Stimulated activated CD8-positive, alpha-beta memory T cell treated with anti-CD3 and anti-CD28 coated beads, Interleukin-15, amount 100 ng/mL, for 4 hours (primary cell): ENCODE results near the gene SLC35E1.
"Not testable (repeated sequence)": the region's sequence is repeated elsewhere in the genome, so short reads cannot be mapped to it uniquely, and the experiment has no call there.

Experiments
- DNase-seq, 2 donors: peaks; one replicate each; pipeline ENCODE4 v3.0.0-alpha.2; 2020; ENCODE audit warnings: low read depth in 2 of 2

SLC35E1 gene

DNA sequence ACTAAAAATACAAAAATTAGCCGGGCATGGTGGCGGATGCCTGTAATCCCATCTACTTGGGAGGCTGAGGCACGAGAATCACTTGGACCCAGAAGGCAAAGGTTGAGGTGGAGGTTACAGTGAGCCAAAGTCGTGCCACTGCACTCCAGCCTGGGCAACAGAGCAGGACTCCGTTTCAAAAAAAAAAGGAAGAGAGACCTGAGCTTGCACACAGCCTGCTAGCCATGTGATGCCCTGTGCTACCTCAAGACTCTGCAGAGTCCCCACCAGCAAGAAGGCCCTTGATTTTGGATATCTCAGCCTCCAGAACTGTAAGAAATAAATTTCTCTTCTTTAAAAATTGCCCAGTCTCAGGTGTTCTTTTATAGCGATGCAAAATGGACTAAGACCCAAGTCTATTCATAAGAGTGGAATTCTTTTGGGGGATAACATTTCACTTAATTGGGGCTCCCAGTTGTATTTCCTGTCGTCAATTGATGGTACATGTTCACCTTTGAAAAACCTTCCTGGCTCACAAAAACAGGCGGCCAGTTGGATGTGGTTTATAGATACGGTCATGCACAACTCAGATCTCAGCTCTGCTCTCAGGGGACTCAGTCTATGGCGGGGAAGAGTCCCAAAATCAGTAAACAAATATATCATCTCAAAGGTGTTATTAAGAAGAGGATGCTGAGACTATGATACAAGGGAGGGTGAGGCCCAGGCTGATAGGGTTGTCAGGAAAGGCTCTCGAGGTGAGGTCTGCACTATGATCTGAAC lies 27.6 kb downstream of the SLC35E1 start:
- no peak for DNase-seq

DNA sequence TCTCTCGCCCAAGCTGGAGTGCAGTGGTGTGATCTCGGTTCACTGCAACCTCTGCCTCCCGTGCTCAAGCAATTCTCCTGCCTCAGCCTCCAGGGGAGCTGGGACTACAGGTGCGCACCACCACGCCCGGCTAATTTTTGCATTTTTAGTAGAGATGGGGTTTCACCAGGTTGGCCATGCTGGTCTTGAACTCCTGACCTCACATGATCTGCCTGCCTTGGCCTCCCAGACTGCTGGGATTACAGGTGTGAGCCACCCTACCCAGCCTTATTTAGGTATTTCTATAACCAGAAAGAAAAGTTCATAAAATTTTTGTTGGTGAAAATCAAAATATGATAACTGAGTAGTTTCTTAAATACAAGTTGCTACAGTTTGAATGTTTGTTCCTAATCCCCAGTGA lies 28.5 kb downstream of the SLC35E1 start:
- not testable (repeated sequence) for DNase-seq

DNA sequence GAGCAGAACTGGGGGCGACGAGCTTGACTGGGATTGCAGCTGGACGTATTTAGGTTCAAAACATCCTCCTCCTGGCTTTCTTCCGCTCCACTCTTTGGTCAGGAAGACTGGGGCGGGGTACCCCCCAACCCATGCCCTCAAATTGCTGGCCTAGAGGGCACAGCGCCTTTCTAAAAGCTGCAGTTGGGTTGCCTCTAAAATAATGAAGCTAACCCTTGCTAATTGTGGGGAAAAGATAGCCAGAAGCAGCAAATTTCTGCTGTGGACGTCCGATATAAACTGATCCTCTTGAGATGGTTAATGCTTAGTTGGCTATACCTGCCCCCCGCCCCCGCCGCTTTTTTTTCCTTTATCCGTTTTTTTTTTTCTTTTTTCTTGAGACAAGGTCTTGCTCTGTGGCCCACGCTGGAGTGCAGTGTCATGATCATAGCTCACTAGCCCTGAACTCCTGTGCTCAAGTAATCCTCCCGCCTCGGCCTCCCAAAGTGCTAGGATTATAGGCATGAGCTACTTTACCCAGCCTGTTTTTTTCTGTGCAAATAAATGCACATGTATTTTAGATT lies 29.2 kb downstream of the SLC35E1 start:
- DNase-seq, result no peak

DNA sequence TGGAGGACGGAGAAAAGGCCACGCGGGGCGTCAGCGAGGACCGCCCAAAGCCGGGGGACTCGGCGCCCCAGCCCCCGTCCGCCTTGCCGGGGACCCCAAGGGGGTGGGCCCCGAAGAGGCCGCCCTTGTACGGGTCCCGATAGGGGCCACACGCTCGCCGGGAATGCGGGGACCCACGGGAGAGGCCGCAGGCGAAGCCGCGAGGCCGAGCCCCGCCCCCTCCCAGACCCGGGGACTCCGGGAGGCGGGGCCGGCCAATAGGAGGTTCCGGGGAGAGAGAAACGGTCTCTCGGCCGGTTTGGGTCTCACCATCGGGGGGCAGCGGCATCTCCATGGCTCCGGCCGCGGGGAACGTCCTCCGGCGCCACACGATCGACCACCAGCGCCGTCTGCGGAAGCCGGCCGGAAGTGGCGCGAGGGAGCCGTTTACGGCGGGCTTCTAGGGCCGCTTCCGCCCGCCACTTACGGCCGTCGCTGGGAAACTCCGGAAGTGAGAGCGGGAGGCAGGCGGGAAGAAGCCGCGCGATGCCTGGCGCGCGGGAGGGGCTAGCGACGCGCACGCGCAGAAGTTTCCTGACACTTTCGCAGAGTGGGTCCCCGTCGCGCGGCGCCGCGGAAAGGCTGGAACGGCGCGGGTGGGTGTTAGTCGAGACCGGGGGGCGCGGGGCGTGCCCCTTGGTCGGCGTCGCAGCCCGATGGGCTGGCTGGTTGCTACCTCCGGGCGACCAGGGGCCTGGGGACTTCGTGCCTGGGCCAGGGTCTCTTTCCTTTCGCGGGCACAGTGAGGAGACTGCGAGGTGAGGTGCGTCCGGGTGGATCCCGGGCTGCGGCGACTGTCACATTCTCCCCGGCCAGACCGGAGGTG lies 29.9 kb downstream of the SLC35E1 start, which contains the start of gene CHERP:
Gene CHERP, minus strand, starts transcription at position 393 of the 865 bp plus-strand sequence. Its CDS starts 59 bp downstream, at position 334.
- peak; percentile 86 to 90 for DNase-seq

DNA sequence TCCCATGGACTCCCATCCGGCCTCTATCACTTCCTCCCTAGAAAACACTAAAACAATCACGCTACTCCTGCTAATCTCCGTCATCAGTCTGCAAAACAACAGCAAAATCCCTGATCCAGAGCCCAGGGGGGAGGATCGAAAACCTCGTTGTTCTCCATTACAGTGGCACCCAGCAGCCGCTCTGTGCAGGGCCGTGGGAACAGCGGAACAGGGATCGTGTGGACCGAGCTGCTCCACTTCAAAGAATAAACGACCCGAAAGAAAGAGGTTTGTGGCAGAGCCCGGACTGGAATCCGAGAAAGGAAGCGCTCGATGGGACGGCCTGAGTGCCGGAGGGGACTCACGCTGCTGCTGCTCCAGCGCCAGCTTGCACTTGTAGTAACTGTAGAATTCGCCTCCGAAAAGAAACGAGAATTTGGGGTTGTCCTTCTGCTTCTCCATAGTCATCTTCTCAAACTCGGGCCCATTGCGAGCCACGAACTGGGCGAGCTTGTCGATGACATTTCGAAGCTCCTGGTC lies 30.6 kb downstream of the SLC35E1 start:
- DNase-seq, result no peak

DNA sequence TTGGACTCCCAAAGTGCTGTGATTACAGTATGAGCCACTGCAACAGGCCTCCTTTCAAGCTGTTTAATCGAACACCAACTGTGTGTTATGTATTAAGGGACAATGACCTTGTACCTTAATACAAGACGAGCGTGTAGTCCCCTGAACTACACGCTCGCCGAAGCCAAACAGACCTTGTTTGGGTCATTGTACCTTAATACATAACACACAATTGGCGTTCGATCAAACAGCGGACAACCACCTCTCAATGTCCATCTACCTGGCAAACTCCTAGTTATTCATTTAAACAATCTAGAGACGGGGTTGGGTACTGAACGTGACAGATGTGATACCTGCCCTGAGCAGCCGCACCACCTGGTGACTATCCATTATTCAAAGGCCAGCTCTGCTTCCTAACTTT lies 31.3 kb downstream of the SLC35E1 start:
- DNase-seq, result no peak

DNA sequence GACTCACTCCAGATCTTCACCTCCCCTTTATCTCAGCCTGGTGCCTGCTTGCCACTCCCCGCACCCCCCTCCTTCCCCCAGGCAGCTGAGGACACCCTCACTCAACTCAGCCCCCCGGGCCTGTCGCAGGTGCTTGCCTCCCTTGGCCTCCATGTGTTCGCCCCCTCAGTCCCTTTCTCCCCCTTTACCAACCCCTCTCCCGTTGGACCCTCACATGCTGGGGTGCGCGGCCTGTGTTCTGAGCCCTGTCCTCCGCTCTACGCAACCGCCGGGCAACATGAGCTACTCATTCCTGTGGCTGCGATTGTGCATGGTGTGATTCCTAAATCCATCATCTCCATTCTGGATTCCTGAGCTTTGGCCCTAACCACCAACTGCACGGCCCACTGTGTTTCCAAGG lies 35.1 kb downstream of the SLC35E1 start:
- no peak for DNase-seq

DNA sequence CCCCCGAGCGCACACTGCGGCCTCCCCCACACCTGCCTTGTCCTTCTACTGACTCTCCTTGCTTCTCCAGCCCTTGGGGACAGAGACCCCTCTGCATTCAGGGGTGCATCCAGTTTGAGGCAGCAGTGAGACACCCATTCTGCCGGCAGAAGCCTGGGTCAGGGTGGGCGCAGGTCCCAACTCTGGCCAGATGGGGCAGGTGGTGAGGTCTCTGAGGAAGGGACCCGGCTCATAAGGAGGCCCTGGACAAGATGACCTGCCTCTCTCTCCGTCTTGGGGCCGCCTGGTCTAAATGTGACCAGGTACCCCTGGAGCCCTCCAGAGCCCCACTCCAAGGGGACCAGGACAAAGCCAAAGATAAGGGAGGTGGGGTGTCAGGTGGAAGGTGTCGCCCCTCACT lies 36.1 kb downstream of the SLC35E1 start:
- no peak for DNase-seq

DNA sequence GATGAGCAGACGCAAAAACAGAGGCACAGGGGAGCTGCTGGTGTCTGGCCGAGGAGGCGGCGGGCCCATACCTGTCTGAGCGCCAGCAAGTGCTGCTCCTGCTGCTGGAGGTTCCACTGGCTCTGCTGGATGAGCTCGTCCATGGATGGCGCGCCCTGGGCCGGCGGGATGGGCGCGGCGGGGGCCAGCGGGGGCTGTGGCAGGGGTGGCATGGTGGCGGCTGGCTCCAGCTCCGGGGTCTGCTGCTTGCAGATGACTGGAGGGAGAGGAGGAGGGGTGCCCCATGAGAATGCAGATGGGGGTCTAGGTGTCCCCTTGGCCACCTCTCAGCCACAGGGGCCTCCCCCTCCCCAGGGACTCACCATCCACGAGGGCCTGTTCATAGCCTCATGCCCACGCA lies 36.8 kb downstream of the SLC35E1 start:
- DNase-seq, result no peak

DNA sequence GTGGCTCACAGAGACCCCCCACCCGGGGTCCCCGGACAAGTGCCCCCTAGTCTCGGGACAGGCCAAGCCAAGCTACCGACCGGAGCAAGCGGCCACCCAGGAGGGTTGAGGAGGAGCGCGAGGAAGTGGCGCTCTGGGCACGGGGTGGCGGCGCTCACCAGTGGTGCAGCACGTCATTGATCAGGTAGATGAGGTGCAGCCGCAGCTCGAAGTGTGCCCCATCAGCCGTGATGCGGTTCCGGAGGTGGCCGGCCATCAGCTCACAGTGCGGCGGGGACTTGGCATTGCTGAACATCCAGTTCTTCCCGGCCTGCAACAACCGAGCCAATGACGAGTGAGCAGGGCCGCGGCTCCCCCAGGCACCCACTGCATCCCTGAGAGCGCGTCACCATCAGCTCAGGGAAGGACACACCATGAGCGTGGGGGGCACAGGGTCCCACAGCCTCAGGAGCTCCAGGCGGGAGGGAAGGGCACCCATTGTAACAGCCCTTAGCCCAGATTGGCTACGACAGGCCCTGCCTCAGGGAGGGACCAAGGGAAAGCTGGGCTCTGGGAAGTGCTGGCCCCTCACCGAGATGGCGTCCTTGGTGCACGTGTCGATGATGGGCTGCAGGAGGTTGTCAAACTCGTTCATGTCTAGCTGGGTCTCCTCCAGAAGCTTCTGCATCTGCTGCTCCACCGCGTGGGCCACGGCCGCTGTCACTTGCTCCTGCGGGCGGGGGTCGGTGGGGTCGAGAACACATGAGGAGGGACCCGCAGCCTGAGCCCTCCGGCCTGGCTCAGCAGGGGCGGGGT lies 39.6 kb downstream of the SLC35E1 start:
- no peak for DNase-seq

DNA sequence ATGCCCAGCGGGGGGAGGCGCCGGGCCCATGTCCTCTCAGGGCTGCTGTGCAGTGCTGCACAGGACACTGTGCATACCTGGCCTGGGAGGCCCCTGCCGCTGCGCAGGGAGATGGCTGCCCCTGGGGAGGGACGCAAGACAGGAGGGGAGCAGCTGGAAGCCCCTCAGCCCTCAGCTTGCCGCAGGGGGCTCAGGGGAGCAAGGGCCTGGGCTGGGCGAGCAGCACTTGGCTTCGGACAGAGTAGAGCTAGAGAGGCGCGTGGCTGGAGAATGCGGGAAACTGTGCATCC lies 40.9 kb downstream of the SLC35E1 start:
- no peak for DNase-seq

DNA sequence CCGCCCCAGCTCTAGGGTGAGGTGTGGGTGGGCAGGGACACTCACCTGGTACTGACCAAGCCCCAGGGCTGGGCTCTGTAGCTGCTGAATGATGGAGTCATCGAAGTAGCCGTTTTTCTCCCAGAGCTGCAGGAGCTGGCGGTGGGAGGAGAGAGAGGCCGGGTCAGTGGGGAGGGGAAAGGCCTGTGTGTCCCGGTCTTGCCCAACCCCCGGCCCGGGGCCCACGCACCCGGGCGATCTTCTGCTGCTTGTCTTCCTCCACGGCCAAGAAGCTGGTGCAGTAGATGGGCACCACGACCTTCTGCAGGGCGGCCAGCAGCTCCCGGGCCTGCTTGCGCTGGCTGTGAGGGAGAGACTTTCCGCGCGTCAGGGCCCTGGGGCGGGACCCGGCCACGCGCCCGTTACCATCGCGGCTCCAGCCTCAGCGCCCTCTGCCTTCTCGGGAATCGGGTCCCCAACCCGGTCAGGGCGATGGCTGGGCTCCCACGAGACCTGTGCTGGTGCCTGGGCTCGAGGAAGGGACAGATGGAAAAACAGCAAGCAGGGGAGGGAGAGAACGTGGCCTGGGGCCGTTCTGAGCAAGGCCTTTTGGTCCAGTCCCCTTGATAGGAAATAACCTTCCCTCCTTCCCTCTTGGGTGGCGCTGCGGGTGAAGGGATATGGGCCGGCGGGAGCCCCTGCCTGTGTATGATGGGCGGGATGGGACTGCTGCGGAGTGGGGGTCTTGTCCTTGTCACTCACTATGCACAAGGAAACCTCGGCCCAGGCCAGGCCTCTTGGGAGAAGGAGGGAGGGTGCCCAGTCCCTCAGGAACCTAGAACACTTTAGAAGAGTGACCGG lies 41.5 kb downstream of the SLC35E1 start:
- no peak for DNase-seq

DNA sequence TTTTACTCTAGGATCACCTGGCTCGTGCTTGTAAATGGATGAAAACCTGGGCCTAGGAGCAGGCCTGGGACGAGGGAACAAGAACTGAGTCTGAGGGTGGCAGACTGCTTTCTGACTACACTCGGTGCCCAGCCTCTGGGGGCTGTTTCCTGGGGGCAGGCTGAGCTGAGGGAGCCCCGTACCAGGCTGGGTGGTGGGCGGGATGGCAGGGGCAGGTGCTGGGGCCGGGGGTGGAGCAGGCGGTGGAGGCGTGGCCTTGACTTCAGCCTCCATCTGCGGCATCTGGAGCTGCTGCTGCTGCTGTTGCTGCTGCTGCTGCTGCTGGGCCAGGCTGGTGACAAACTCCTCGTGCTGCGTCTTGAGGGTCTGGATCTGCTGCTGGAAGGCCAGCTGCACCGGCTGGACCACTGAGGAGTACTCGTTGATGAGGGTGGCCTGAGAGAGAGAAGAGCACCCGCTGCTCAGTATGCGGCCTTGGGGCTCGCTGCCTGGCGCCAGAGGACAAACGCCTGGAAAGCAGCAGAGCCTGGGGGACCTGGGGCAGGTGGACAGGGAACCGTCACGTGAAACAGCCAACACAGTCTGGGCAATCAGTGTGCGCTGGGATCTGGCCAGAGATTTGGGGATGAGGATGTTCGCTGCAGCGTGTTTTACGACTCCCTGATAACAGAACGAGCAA lies 42.6 kb downstream of the SLC35E1 start:
- no peak for DNase-seq

DNA sequence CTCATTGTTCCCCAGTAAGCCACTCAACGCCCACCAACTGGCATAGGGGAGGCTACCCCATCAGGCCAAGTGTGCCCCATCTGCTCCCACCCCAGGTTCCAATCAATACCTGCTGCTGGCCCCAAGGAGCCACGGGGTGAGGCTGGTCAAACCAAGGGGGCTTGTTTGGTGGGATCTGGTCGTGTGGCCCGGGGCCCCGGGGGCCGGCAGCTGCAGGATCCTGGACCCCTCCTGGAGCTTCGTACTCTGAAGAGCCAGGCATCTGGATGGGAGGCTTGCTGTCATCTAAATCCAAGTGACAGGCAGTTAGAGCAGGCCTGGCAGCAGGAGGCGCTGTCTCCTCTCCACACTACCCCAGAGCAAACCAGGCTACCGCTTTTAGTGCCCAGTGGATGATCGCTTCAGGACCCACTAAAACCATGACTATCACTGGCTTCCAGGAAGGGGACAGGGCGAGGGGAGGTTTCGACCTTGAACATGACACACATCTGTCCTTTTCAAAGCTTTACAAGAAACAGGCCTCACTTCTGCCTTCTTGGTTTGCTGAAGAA lies 44.2 kb downstream of the SLC35E1 start:
- no peak for DNase-seq

DNA sequence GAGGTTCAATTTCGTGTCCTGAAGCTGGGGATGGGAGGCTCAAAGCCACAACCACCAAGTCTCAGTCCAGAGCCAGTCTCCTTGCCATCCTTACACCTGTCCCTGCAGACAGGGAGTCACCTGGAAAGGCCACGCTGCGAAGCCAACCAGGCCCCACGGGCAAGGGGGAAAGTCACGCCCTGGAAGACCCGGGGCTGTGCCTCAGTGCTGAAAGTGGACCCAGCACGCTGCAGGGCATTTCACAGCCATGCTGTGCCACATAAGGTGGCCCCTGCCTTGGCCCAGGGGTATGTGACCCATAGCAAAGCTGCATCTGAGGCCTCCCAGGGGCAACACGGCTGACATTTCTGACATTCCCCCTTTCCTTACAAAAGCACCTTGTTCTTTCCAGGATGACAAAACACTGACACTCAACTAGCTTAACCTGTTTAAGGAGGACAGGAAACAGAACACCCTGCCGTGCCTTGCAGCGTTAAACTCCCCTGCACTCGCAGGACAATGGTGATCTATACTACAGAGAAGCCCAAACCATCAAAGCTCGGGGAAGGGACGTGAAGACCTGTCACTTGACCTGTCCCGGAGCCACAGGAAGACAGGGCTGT lies 44.8 kb downstream of the SLC35E1 start:
- no peak for DNase-seq

DNA sequence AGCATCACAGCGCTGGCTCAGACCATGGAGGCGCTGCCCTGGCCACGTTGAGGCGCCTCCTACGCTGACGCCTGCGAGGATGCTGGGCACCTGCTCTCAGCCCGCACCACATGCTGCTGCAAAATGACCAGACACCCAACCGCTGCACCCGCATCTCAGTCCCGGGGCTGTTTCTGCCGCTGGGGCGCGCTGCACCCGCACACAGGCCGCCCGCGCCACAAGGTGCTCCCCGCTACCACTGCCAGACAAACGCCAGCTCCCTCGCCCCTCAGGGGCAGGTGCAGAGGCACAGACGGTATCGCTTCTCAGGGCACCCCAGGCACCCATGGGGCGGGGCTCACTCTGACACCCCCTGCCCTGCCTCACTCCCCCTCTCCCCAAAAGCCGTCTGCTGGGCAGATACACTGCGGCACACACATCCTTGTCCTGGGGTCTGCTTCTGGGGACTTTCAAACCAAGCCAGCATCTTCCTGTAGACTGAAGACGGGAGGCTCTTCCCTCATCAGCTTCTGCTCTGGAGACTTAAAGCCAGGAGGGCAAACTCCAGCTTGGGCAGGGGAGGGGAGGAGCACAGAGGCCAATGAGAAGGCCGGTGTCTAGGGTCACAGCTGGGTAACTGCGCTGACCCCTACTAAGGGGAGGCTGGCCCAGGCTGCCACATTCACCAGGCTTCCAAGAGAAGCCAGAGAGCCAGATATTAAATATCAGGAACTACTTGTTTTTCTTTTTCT lies 46.3 kb downstream of the SLC35E1 start:
- no peak for DNase-seq

DNA sequence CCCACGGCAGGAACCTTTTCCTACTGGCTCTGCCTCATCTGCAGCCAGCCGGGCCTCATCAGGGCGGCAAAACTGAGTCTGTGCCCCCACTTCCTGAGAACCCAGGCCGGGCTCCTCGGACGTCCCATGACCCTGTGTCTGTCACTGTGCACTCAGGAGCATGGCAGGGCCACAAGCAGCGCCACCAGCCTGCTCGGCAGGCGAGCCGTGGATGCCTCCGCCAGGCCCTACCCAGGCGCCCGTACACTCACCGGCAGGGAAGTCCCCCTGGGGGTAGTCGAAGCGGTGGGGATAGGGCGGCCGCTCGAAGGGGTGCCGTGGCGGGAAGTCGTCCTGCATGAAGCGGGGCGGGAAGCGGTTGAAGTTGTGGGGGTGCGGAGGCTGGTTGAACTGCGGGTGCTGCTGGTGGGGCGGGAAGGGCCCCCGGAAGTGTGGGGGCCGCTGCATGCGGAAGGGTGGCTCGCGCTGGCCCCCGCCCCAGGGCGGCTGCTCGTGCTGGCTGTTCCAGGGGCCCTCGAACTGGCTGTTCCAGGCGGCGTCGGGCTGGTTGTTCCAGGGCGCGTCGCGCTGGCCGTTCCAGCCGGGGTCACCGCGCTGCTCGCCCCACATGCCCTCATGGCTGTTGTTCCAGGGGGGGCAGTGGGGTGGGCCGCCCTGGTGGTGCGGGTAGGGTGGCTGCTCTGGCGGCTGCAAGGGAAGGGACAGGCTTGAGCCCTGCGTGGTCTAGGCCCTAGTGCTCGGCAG lies 47.1 kb downstream of the SLC35E1 start:
- no peak for DNase-seq
